Pulmonary artery endothelial cell (primary cell): ENCODE results near the gene SPANXN3. TPM values are rescaled to one million over a fixed set of nuclear protein-coding genes. Genes with fewer than 3 reads are reported as not detected.
"Not testable (repeated sequence)": the region's sequence is repeated elsewhere in the genome, so short reads cannot be mapped to it uniquely, and the experiment has no call there.

Experiments used
- DNase-seq: peaks from one replicate; pipeline ENCODE4 v3.0.0-alpha.2; 2011; ENCODE audit warnings: low read depth, low spot score
- total RNA-seq: library from RNA; depleted of rRNA; stranded (reverse); fragments of >200 nt; gene quantifications from 2 replicates; pipeline ENCODE4 v1.2.3, GENCODE V29; 2014

Gene SPANXN3, protein sequence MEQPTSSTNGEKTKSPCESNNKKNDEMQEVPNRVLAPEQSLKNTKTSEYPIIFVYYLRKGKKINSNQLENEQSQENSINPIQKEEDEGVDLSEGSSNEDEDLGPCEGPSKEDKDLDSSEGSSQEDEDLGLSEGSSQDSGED
- total RNA-seq, result not detected in 2 replicates

DNA sequence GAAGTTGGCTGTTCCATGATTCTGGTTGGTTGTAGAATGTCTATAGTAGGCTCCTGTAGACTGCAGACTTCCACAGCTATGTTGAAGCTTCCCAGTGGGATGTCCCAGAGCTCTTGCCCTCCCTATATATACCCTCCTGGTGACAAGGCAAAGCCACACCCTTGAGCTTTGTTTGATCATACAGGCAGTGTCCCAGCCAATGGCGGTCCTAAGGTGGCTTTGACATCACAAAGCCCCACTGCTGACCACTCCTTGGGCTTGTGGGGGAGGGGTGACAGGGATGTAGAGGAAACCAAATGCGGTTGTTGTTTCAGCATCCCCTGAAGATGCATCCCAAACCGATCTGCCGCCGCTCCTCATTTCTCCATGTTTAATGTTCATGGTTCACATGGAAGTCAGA is at the start of gene SPANXN3:
TSS of gene SPANXN3 (minus strand) at position 101 of the 400 bp plus-strand sequence. CDS start at position 17, 84 bp downstream.
- not testable (repeated sequence) for DNase-seq

DNA sequence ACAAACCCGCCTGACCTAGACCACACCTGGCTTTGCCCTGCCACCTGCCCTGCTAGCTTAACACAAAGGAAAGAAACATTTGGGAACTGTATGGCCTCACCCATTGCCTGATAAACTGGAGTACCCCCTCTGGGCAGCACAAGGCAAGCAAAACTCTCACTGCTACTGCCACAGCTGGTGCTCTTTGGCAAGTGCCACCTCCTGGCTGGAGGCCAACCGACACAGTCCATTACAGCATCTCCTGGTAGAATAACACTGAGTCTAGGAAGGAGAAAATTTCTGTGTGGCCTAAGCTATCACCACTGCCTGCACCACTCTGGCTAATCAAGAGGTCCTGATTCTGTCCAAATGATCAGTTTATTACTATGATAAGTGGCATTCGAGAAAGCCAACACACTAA is 18.9 kb upstream of the SPANXN3 start:
- DNase-seq, result no peak

DNA sequence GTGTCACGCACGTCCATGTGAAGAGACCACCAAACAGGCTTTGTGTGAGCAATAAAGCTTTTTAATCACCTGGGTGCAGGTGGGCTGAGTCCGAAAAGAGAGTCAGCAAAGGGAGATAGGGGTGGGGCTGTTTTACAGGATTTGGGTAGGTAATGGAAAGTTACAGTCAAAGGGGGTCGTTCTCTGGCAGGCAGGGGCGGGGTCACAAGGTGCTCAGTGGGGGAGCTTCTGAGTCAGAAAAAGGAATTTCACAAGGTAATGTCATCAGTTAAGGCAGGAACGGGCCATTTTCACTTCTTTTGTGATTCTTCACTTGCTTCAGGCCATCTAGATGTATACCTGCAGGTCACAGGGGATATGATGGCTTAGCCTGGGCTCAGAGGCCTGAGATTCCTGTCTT is 15.1 kb downstream of the SPANXN3 start:
- not testable (repeated sequence) for DNase-seq

DNA sequence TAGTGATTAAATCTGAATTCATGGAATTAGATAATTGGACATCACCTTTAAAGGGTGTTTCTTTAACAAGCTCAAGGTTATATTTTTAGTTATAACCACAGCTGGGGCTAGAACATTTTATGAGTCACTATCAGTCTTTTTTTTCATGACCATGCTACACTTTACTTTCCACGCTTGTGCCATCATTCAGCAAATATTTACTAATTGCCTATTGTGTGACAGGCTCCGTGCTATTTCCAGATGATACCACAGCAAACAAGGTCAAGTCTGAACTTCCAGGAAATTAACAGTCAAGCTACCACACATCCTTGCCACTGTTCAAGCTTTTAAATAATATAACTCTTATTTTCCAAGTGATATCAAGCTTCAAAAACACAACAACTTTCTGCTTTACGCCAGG is 16.5 kb downstream of the SPANXN3 start:
- no peak for DNase-seq

DNA sequence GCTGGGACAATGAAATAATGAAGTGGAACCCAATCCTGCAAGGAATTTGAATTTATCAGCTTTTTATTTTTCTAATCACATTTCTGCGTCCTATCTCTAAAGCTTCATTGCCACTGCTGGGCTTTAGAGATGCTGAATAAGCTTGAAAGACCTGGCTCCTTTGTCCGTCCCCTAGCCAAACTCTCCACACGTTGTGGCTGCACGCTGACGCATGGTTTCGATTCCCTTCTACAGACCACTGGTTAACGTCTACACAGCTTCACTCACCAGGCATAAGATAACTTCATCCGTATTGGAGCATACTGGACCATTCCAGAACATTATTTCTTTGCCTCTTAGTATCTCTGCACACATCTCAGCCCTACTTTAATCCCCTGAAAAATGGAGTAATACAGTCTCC is 31.2 kb downstream of the SPANXN3 start:
- DNase-seq, result no peak

DNA sequence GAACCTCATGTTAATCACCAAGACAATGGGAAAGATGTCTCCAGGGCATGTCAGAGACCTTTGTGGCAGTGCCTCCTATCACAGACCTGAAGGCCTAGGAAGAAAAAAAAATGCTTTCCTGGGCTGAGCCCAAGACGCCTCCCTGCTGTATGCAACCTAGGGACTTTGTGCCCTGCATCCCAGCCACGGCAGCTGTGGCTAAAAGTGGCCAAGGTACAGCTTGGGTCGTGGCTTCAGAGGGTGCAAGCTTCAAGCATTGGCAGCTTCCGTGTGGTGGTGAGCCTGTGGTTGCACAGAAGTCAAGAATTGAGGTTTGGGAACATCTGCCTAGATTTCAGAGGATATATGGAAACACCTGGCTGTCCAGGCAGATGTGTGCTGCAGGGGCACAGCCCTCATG is 40.5 kb downstream of the SPANXN3 start:
- no peak for DNase-seq

DNA sequence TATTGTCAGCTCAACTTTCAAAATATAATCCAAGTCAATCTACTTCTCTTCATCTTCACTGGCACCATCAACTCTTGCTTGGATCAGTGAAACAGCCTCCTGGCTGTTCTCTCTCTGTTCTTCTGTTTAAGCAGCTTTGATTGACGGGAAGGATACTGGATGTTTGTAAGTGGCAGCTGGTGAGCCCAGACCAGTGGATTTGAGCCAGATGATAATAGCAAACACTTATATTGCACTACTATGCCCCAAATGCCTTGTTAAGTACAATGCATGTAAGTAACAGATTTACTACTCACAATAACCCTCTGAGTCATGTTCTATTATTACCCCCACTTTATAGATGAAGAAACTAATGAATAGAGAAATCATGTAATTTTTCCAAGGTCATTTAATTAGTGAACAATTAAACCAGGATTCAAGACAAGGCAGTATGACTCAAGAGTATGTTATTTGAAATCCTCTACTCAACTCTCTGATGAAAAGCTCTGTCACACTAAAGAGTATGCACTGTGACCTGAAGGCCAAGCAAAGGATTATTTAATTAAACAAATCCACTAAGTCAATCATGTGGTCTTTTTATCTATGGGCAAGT is 44.8 kb downstream of the SPANXN3 start:
- no peak for DNase-seq

DNA sequence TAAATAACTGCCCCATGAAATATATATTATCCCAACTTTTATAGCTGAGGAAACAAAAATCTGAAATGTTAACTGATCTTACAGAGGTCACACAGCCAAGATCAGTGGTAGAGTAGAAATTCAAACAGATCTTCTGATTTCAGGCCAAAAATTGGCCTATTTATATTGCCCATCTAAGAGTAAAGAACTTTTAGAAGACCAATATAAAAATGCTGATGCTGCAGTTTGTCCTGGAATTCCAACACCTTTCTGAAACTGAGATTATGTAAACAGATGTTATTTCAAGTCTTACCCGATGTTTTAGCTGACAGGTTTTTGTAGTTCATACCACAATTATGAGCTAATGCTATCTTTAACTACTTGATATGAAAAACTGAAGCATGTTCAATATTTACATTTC is 51.1 kb downstream of the SPANXN3 start:
- DNase-seq, result no peak

DNA sequence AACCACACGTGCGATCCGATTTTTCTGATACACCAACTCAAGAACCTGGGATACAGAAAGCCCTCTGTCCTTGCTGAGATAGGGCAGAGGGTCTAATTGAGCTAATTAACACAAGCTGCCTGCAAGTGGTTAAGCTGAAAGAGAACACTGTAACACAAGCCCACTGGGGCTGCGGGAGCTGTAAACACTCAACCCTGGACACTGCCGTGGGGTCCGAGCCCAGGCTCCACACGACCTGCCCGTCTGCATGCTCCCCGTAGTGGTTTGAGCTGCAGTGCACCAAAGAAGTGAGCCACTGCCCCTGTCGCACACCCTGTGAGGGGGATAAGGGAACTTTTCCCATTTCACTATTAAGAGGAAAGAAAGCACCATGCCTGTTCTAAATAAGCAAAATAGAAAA is 54.6 kb downstream of the SPANXN3 start:
- no peak for DNase-seq

DNA sequence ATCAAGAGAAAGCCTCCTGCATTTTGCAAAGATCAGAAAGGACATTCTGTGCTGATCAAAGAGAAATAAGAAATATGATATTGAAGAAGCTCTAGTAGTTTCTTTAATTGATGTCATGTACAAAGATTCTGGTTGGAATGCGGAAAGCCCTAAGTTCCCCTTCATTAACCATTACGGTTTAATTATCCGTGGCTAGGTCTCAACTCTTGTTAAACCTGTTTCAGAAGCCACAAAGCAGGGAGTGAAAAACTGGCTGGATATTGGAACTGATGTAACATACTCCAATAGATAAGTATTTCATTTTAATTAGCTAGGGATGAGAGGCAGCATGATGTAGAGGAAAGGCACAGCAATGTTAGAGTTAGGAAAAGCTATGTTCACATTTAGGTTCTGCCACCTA is 55.7 kb downstream of the SPANXN3 start:
- DNase-seq, result no peak

Other genes starting within 250 kb of the SPANXN3 start
- gene SLITRK4, start 118.6 kb upstream of the SPANXN3 start, total RNA-seq, result 1.6 and 1.7 TPM in 2 replicates
- not detected in 2 replicates for gene SPANXN2, start 203.3 kb upstream of the SPANXN3 start, total RNA-seq